Measurements from ENCODE around the gene CACNA1C. TPM values are rescaled to one million over a fixed set of nuclear protein-coding genes. Genes with fewer than 3 reads are reported as not detected.

The CACNA1C gene
- total and polyA plus RNA-seq, 10 of the 15 experiments (the other 5 are each of a cell fraction or from before 2014, with no cell fraction given): under 0.01 to 0.15 (median 0.09) TPM; not detected in 5

DNA sequence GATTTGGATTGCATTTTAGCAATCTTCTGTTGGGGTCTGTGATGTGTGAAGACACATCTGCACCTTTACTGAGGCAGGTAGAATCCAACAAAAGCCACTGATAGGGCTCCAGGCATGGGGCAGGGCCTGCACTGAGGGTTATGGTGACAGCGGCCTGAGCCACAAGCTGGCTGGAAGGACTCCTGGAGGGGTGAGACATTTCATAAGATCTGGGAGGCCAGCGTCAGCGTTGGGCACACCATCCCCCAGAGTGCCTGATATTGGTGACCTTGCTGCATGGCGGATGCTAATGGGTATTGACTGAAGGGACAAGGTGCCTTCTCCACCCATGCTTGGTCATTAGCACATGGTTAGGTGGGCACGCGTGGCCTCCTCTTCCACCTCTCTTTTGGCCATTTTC is 187.6 kb downstream of the CACNA1C start:
- H3K4me2 ChIP-seq (ENCODE audit: control insufficient read depth, insufficient read depth): no peak overlapping the region
- no peaks in the 10 kb centered on the region for H3K36me3 ChIP-seq (ENCODE audit: control insufficient read depth in 2 of 2, insufficient read depth in 2 of 2, low read length in 1 of 2)
- TF ChIP-seq, protein P1, sequence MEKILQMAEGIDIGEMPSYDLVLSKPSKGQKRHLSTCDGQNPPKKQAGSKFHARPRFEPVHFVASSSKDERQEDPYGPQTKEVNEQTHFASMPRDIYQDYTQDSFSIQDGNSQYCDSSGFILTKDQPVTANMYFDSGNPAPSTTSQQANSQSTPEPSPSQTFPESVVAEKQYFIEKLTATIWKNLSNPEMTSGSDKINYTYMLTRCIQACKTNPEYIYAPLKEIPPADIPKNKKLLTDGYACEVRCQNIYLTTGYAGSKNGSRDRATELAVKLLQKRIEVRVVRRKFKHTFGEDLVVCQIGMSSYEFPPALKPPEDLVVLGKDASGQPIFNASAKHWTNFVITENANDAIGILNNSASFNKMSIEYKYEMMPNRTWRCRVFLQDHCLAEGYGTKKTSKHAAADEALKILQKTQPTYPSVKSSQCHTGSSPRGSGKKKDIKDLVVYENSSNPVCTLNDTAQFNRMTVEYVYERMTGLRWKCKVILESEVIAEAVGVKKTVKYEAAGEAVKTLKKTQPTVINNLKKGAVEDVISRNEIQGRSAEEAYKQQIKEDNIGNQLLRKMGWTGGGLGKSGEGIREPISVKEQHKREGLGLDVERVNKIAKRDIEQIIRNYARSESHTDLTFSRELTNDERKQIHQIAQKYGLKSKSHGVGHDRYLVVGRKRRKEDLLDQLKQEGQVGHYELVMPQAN (conservative IDR thresholded peaks at IDR 0.05): no peak
- no peak for ATAC-seq
- in situ Hi-C loops (cut with MboI): no loop called here
- intact Hi-C loops (cut with micrococcal nuclease; ENCODE audit: unreplicated experiment): no loop called here
- H3K27ac ChIP-seq (ENCODE audit: control insufficient read depth, insufficient read depth): no peak overlapping the region
- DNase-seq (ENCODE audit: low read depth, low spot score): no peak
- POLR2A ChIA-PET: no interaction called here
- no peaks in the 10 kb centered on the region for H3K79me2 ChIP-seq (ENCODE audit: control insufficient read depth, insufficient read depth, low read length)
- no peaks in the 10 kb centered on the region for H3K4me1 ChIP-seq (ENCODE audit: control insufficient read depth, insufficient read depth, low read length)
- H3K9ac ChIP-seq (ENCODE audit: control insufficient read depth, insufficient read depth, low read length): no peak overlapping the region
- WGBS (ENCODE audit: insufficient coverage, insufficient replicate concordance, low lambda C conversion rate, missing lambda C conversion rate): 79% methylated on average over 6 of the region's 6 CpGs
- RAD21 ChIA-PET (ENCODE audit: unreplicated experiment): no interaction called here
- H3K4me3 ChIP-seq: no peak overlapping the region
- SMC1A ChIA-PET (ENCODE audit: uncharacterized antibody, unreplicated experiment): no interaction called here
- no peak overlapping the region for H2AFZ ChIP-seq (ENCODE audit: control insufficient read depth, low read depth, low read length)
- no peaks in the 10 kb centered on the region for H3K9me3 ChIP-seq (replicated peaks; ENCODE audit: control insufficient read depth, insufficient read depth, low read length)
- no peaks in the 10 kb centered on the region for H4K20me1 ChIP-seq (ENCODE audit: control insufficient read depth, insufficient read depth)
- H3K27me3 ChIP-seq (replicated peaks in 1 of 2; ENCODE audit: control insufficient read depth in 2 of 2, insufficient read depth in 2 of 2, low read length in 1 of 2): no peaks in the 10 kb centered on the region
- FAIRE-seq: no peak
- CTCF ChIA-PET: interaction anchor here (0.7 kb wide), 1 partner anchor 9 kb away, joined by 3 read pairs; no protein-coding TSS in a partner anchor
- BruUV-seq (replicated peaks): no TSS peak

DNA sequence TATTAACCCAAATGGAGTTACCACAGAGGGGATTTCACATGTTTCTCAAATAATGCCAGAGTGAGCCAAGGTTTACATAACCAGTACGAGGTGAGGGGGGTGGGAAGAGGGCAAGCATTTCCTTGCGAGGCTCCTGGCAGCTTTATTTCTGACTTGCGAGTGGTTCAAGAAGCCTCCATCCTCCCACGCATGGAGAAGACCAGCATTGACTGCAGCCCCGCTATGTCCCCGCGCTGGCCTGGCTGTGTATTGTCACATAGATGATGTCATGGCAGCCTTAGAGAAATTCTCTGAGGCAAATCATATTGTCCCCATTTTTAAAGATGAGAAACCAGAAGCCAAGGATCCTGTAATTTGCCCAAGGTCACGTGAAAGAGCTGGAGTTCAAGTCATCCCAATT is 188.2 kb downstream of the CACNA1C start:
- Histone ChIP-seq H3K4me2 (ENCODE audit: control insufficient read depth, insufficient read depth) (no peak overlapping the region), H3K4me3 (no peak overlapping the region), H3K36me3 (ENCODE audit: control insufficient read depth in 2 of 2, insufficient read depth in 2 of 2, low read length in 1 of 2) (no peaks in the 10 kb centered on the region), H3K27ac (ENCODE audit: control insufficient read depth, insufficient read depth) (no peak overlapping the region), H4K20me1 (ENCODE audit: control insufficient read depth, insufficient read depth) (no peaks in the 10 kb centered on the region), H2AFZ (ENCODE audit: control insufficient read depth, low read depth, low read length) (no peak overlapping the region), H3K79me2 (ENCODE audit: control insufficient read depth, insufficient read depth, low read length) (no peaks in the 10 kb centered on the region), H3K4me1 (ENCODE audit: control insufficient read depth, insufficient read depth, low read length) (no peaks in the 10 kb centered on the region; the same call in 1 of the 2 replicates), H3K9ac (ENCODE audit: control insufficient read depth, insufficient read depth, low read length) (no peak overlapping the region), H3K9me3 (replicated peaks; ENCODE audit: control insufficient read depth, insufficient read depth, low read length) (no peaks in the 10 kb centered on the region), H3K27me3 (replicated peaks in 1 of 2; ENCODE audit: control insufficient read depth in 2 of 2, insufficient read depth in 2 of 2, low read length in 1 of 2) (no peaks in the 10 kb centered on the region)
- FAIRE-seq (no peak), ATAC-seq (no peak), DNase-seq (ENCODE audit: low read depth, low spot score) (no peak)
- intact Hi-C loops (cut with micrococcal nuclease; ENCODE audit: unreplicated experiment) (no loop called here), in situ Hi-C loops (cut with MboI) (no loop called here)
- 77% methylated on average over 8 of the region's 8 CpGs for WGBS (ENCODE audit: insufficient coverage, insufficient replicate concordance, low lambda C conversion rate, missing lambda C conversion rate)
- ChIA-PET RAD21 (ENCODE audit: unreplicated experiment) (no interaction called here), POLR2A (no interaction called here), CTCF (no interaction called here), SMC1A (ENCODE audit: uncharacterized antibody, unreplicated experiment) (no interaction called here)
- BruUV-seq (replicated peaks): no TSS peak
- no peak for TF ChIP-seq YY1 (IDR thresholded peaks at IDR 0.05; ENCODE audit: low read depth, low read length)
- TF ChIP-seq ASH2L (IDR thresholded peaks at IDR 0.05; ENCODE audit: borderline replicate concordance, low read depth): no peak
- no peak for TF ChIP-seq HCFC1 (IDR thresholded peaks at IDR 0.05; ENCODE audit: low read length)
- no peak for TF ChIP-seq TARDBP (IDR thresholded peaks at IDR 0.05; ENCODE audit: borderline replicate concordance)
- TF ChIP-seq, protein P2, sequence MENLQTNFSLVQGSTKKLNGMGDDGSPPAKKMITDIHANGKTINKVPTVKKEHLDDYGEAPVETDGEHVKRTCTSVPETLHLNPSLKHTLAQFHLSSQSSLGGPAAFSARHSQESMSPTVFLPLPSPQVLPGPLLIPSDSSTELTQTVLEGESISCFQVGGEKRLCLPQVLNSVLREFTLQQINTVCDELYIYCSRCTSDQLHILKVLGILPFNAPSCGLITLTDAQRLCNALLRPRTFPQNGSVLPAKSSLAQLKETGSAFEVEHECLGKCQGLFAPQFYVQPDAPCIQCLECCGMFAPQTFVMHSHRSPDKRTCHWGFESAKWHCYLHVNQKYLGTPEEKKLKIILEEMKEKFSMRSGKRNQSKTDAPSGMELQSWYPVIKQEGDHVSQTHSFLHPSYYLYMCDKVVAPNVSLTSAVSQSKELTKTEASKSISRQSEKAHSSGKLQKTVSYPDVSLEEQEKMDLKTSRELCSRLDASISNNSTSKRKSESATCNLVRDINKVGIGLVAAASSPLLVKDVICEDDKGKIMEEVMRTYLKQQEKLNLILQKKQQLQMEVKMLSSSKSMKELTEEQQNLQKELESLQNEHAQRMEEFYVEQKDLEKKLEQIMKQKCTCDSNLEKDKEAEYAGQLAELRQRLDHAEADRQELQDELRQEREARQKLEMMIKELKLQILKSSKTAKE (IDR thresholded peaks at IDR 0.05; ENCODE audit: low read depth, poor library complexity, severe bottlenecking): no peak
- no peak for TF ChIP-seq HDGF (IDR thresholded peaks at IDR 0.05)
- no peak for TF ChIP-seq POLR2AphosphoS2 (IDR thresholded peaks at IDR 0.05; ENCODE audit: low read depth, low read length)
- TF ChIP-seq PAX5 (IDR thresholded peaks at IDR 0.05; ENCODE audit: borderline replicate concordance, low read depth, low read length): no peak
- TF ChIP-seq, protein P3, sequence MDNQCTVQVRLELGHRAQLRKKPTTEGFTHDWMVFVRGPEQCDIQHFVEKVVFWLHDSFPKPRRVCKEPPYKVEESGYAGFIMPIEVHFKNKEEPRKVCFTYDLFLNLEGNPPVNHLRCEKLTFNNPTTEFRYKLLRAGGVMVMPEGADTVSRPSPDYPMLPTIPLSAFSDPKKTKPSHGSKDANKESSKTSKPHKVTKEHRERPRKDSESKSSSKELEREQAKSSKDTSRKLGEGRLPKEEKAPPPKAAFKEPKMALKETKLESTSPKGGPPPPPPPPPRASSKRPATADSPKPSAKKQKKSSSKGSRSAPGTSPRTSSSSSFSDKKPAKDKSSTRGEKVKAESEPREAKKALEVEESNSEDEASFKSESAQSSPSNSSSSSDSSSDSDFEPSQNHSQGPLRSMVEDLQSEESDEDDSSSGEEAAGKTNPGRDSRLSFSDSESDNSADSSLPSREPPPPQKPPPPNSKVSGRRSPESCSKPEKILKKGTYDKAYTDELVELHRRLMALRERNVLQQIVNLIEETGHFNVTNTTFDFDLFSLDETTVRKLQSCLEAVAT (IDR thresholded peaks at IDR 0.05): no peak
- TF ChIP-seq, protein P4, sequence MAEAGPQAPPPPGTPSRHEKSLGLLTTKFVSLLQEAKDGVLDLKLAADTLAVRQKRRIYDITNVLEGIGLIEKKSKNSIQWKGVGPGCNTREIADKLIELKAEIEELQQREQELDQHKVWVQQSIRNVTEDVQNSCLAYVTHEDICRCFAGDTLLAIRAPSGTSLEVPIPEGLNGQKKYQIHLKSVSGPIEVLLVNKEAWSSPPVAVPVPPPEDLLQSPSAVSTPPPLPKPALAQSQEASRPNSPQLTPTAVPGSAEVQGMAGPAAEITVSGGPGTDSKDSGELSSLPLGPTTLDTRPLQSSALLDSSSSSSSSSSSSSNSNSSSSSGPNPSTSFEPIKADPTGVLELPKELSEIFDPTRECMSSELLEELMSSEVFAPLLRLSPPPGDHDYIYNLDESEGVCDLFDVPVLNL (IDR thresholded peaks at IDR 0.05; ENCODE audit: low read depth, low read length): no peak

Data from GM12878 (cell line).